ENCODE results near the gene RETSAT. TPM values are rescaled to one million over a fixed set of nuclear protein-coding genes. Genes with fewer than 3 reads are reported as not detected.
A peak's percentile ranks its signal among the peaks of the same experiment; 100 is the strongest.

RETSAT gene
- total and polyA plus RNA-seq, 2 of the 13 experiments (the other 11 are each of a cell fraction or from before 2014, with no cell fraction given): 46.7 to 61.0 TPM

DNA sequence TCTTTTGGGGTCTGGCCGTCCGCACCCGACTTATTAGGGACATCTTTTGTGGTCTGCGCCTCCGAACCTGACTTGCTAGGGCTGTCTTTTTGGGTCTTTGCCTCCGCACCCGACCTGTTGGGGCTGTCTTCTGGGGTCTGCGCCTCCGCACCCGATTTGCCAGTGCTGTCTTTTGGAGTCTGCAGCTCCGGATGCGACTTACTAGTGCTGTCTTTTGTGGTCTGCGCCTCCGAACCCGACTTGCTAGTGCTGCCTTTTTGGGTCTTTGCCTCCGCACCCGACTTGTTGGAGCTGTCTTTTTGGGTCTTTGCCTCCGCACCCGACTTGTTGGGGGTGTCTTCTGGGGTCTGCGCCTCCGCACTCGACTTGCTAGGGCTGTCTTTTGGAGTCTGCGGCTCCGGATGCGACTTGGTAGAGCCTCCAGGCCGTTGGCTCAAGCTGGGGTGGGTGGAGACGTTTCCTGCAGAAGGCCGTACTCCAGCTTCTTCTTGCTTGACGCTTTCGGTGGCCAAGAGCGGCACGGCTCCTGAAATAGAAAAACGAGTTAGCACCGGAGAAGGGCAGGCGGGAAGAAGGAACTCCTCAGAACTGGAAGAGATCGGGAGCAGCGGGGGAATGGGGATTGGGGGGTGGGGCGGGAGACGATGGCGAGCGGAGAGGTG lies 27.0 kb downstream of the RETSAT start (continued):
- TF ChIP-seq, protein P1, sequence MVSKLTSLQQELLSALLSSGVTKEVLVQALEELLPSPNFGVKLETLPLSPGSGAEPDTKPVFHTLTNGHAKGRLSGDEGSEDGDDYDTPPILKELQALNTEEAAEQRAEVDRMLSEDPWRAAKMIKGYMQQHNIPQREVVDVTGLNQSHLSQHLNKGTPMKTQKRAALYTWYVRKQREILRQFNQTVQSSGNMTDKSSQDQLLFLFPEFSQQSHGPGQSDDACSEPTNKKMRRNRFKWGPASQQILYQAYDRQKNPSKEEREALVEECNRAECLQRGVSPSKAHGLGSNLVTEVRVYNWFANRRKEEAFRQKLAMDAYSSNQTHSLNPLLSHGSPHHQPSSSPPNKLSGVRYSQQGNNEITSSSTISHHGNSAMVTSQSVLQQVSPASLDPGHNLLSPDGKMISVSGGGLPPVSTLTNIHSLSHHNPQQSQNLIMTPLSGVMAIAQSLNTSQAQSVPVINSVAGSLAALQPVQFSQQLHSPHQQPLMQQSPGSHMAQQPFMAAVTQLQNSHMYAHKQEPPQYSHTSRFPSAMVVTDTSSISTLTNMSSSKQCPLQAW (CRISPR knock-in tag; IDR thresholded peaks at IDR 0.05): no peak
- TF ChIP-seq, protein P2, sequence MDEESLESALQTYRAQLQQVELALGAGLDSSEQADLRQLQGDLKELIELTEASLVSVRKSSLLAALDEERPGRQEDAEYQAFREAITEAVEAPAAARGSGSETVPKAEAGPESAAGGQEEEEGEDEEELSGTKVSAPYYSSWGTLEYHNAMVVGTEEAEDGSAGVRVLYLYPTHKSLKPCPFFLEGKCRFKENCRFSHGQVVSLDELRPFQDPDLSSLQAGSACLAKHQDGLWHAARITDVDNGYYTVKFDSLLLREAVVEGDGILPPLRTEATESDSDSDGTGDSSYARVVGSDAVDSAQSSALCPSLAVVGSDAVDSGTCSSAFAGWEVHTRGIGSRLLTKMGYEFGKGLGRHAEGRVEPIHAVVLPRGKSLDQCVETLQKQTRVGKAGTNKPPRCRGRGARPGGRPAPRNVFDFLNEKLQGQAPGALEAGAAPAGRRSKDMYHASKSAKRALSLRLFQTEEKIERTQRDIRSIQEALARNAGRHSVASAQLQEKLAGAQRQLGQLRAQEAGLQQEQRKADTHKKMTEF (CRISPR knock-in tag; IDR thresholded peaks at IDR 0.05): no peak
- TF ChIP-seq, protein P3, sequence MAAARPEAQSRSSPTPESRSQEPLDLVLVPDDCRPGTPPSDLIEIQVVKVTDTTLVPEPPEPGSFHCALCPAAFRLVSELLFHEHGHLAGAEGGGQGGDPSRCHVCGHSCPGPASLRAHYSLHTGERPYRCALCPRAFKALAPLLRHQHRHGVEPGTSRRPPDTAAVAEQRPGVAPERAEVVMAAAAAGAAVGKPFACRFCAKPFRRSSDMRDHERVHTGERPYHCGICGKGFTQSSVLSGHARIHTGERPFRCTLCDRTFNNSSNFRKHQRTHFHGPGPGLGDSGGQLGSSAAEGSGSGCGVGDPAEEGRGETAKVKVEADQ (CRISPR knock-in tag; IDR thresholded peaks at IDR 0.05; ENCODE audit: borderline replicate concordance): peak; percentile 16; the same call in 1 of the 2 replicates
- TF ChIP-seq, protein P4, sequence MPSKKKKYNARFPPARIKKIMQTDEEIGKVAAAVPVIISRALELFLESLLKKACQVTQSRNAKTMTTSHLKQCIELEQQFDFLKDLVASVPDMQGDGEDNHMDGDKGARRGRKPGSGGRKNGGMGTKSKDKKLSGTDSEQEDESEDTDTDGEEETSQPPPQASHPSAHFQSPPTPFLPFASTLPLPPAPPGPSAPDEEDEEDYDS (CRISPR knock-in tag; IDR thresholded peaks at IDR 0.05): no peak
- TF ChIP-seq EP300 (IDR thresholded peaks at IDR 0.05; ENCODE audit: low read depth in 2 of 2, low read length in 2 of 2): no peak
- no peak for TF ChIP-seq EP300 (CRISPR knock-in tag; IDR thresholded peaks at IDR 0.05; ENCODE audit: borderline replicate concordance)
- TF ChIP-seq SNRNP70 (IDR thresholded peaks at IDR 0.05; ENCODE audit: low read depth, low read length): no peak
- TF ChIP-seq, protein P5, sequence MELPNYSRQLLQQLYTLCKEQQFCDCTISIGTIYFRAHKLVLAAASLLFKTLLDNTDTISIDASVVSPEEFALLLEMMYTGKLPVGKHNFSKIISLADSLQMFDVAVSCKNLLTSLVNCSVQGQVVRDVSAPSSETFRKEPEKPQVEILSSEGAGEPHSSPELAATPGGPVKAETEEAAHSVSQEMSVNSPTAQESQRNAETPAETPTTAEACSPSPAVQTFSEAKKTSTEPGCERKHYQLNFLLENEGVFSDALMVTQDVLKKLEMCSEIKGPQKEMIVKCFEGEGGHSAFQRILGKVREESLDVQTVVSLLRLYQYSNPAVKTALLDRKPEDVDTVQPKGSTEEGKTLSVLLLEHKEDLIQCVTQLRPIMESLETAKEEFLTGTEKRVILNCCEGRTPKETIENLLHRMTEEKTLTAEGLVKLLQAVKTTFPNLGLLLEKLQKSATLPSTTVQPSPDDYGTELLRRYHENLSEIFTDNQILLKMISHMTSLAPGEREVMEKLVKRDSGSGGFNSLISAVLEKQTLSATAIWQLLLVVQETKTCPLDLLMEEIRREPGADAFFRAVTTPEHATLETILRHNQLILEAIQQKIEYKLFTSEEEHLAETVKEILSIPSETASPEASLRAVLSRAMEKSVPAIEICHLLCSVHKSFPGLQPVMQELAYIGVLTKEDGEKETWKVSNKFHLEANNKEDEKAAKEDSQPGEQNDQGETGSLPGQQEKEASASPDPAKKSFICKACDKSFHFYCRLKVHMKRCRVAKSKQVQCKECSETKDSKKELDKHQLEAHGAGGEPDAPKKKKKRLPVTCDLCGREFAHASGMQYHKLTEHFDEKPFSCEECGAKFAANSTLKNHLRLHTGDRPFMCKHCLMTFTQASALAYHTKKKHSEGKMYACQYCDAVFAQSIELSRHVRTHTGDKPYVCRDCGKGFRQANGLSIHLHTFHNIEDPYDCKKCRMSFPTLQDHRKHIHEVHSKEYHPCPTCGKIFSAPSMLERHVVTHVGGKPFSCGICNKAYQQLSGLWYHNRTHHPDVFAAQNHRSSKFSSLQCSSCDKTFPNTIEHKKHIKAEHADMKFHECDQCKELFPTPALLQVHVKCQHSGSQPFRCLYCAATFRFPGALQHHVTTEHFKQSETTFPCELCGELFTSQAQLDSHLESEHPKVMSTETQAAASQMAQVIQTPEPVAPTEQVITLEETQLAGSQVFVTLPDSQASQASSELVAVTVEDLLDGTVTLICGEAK (IDR thresholded peaks at IDR 0.05): no peak
- TF ChIP-seq, protein P5 (CRISPR knock-in tag; IDR thresholded peaks at IDR 0.05): no peak
- TF ChIP-seq DMAP1 (CRISPR knock-in tag; IDR thresholded peaks at IDR 0.05): no peak
- TF ChIP-seq ZNF333 (CRISPR knock-in tag; IDR thresholded peaks at IDR 0.05; ENCODE audit: borderline replicate concordance): no peak
- TF ChIP-seq ZNF138 (CRISPR knock-in tag; IDR thresholded peaks at IDR 0.05; ENCODE audit: low read depth): 0 out of 2 replicates have a peak, but pooled peaks have one; percentile 46
- TF ChIP-seq, protein P6, sequence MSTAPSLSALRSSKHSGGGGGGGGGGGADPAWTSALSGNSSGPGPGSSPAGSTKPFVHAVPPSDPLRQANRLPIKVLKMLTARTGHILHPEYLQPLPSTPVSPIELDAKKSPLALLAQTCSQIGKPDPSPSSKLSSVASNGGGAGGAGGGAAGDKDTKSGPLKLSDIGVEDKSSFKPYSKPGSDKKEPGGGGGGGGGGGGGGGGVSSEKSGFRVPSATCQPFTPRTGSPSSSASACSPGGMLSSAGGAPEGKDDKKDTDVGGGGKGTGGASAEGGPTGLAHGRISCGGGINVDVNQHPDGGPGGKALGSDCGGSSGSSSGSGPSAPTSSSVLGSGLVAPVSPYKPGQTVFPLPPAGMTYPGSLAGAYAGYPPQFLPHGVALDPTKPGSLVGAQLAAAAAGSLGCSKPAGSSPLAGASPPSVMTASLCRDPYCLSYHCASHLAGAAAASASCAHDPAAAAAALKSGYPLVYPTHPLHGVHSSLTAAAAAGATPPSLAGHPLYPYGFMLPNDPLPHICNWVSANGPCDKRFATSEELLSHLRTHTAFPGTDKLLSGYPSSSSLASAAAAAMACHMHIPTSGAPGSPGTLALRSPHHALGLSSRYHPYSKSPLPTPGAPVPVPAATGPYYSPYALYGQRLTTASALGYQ (CRISPR knock-in tag; IDR thresholded peaks at IDR 0.05): no peak

Data from HepG2 (cell line).